Measurements from ENCODE around the gene CD52. TPM values are rescaled to one million over a fixed set of nuclear protein-coding genes. Genes with fewer than 3 reads are reported as not detected.

CD52 gene
- total RNA-seq, 1 experiment from 2014 or later, result not detected

DNA sequence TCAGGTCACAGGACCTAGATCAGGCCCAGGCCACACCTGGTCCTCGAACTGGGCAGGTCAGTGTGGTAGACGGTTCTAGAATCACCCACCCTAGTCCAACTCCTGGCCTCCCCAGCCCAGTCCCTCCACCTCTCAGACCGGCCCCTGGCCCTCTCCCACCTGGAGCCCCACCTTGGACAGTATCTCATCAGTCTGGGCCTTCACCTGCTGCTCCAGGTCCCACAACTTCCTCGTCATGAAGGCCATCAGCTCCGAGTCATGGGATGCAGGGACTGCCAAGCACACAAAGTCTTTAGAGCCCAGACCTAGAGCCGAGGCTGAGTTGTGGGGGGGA is 20.0 kb upstream of the CD52 start:
- ChIA-PET POLR2A (ENCODE audit: low non-redundant PET) (no interaction called here), CTCF (interaction anchor here (0.6 kb wide), 1 partner anchor 10 kb away, joined by 3 read pairs; no protein-coding TSS in a partner anchor)
- Histone ChIP-seq H3K4me1 (ENCODE audit: insufficient read depth, low read length, poor library complexity, severe bottlenecking) (no peaks in the 10 kb centered on the region), H3K9me3 (ENCODE audit: low read depth, low read length, poor library complexity, severe bottlenecking) (no peaks in the 10 kb centered on the region), H3K27me3 (replicated peaks; ENCODE audit: insufficient read depth, low read depth, low read length, poor library complexity) (no peaks in the 10 kb centered on the region), H3K4me3 (ENCODE audit: low read depth, low read length, poor library complexity, severe bottlenecking) (no peak overlapping the region), H3K27ac (ENCODE audit: low read depth, low read length, poor library complexity, severe bottlenecking) (no peak overlapping the region), H3K36me3 (ENCODE audit: insufficient read depth, low read length, poor library complexity, severe bottlenecking) (no peaks in the 10 kb centered on the region)
- no peak for DNase-seq (ENCODE audit: low spot score)
- intact Hi-C loops (cut with micrococcal nuclease; ENCODE audit: unreplicated experiment), result no loop called here
- no peak for TF ChIP-seq EZH2 (IDR thresholded peaks at IDR 0.05; ENCODE audit: borderline replicate concordance, low read depth, low read length, poor library complexity, severe bottlenecking)
- TF ChIP-seq, protein P1, sequence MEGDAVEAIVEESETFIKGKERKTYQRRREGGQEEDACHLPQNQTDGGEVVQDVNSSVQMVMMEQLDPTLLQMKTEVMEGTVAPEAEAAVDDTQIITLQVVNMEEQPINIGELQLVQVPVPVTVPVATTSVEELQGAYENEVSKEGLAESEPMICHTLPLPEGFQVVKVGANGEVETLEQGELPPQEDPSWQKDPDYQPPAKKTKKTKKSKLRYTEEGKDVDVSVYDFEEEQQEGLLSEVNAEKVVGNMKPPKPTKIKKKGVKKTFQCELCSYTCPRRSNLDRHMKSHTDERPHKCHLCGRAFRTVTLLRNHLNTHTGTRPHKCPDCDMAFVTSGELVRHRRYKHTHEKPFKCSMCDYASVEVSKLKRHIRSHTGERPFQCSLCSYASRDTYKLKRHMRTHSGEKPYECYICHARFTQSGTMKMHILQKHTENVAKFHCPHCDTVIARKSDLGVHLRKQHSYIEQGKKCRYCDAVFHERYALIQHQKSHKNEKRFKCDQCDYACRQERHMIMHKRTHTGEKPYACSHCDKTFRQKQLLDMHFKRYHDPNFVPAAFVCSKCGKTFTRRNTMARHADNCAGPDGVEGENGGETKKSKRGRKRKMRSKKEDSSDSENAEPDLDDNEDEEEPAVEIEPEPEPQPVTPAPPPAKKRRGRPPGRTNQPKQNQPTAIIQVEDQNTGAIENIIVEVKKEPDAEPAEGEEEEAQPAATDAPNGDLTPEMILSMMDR (conservative IDR thresholded peaks at IDR 0.05; ENCODE audit: low read depth, low read length), result no peak
- no TSS peak for BruUV-seq (replicated peaks)

- CTCF ChIA-PET, result no interaction called here
Observed at GRCh38 chr1:26300578-26301275, 17.0 kb upstream of the CD52 start.

DNA sequence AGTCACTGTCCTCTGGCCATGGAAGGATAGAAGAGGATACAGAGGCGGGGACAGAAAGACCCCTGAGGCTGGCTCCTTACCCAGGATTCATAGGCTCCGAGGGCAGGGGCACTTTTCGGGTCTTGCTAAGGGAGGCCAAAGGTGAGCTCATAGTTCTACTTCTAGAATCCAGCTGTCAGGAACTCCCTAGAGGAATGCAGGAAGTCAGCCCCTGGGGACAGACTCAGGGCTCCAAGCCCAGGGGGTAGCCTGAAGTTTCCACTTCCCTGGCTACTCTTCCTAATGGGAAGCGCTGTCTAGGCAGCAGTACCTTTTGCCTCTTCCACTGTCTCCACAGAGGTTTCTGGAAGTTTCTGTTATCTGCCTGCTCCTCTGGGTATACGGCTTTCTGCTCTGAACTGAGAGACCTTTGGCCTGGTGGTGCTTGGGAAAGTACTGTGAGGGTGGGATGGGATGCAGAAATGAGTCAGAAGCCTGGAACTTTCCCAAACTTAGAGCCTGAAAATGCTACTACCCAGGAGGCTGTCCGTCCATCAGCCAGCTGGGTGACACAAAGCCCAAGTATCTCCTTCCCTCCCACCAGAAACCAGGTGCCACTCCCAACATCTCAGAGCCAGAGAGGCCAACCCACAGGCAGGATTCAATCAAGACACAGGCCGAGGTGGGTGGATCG is 14.9 kb upstream of the CD52 start:
- Histone ChIP-seq H3K4me3 (ENCODE audit: low read depth, low read length, poor library complexity, severe bottlenecking) (no peak overlapping the region), H3K9me3 (ENCODE audit: low read depth, low read length, poor library complexity, severe bottlenecking) (no peaks in the 10 kb centered on the region), H3K36me3 (ENCODE audit: insufficient read depth, low read length, poor library complexity, severe bottlenecking) (no peaks in the 10 kb centered on the region), H3K27me3 (replicated peaks; ENCODE audit: insufficient read depth, low read depth, low read length, poor library complexity) (no peaks in the 10 kb centered on the region), H3K4me1 (ENCODE audit: insufficient read depth, low read length, poor library complexity, severe bottlenecking) (peaks cover 4% of the 10 kb centered on the region), H3K27ac (ENCODE audit: low read depth, low read length, poor library complexity, severe bottlenecking) (no peak overlapping the region)
- CTCF ChIA-PET, result no interaction called here
- DNase-seq (ENCODE audit: low spot score), result no peak
- POLR2A ChIA-PET (ENCODE audit: low non-redundant PET), result no interaction called here
- TF ChIP-seq, protein P1 (conservative IDR thresholded peaks at IDR 0.05; ENCODE audit: low read depth, low read length), result no peak
- TF ChIP-seq EZH2 (IDR thresholded peaks at IDR 0.05; ENCODE audit: borderline replicate concordance, low read depth, low read length, poor library complexity, severe bottlenecking), result no peak
- intact Hi-C loops (cut with micrococcal nuclease; ENCODE audit: unreplicated experiment), result no loop called here
- BruUV-seq (replicated peaks), result no TSS peak

More at GRCh38 chr1:26300578-26301275, 17.0 kb upstream of the CD52 start:
- Histone ChIP-seq H3K27me3 (replicated peaks; ENCODE audit: insufficient read depth, low read depth, low read length, poor library complexity) (no peaks in the 10 kb centered on the region), H3K4me3 (ENCODE audit: low read depth, low read length, poor library complexity, severe bottlenecking) (no peak overlapping the region), H3K27ac (ENCODE audit: low read depth, low read length, poor library complexity, severe bottlenecking) (no peak overlapping the region), H3K9me3 (ENCODE audit: low read depth, low read length, poor library complexity, severe bottlenecking) (no peaks in the 10 kb centered on the region), H3K4me1 (ENCODE audit: insufficient read depth, low read length, poor library complexity, severe bottlenecking) (no peaks in the 10 kb centered on the region), H3K36me3 (ENCODE audit: insufficient read depth, low read length, poor library complexity, severe bottlenecking) (no peaks in the 10 kb centered on the region)
- no peak for TF ChIP-seq EZH2 (IDR thresholded peaks at IDR 0.05; ENCODE audit: borderline replicate concordance, low read depth, low read length, poor library complexity, severe bottlenecking)
- TF ChIP-seq, protein P1 (conservative IDR thresholded peaks at IDR 0.05; ENCODE audit: low read depth, low read length), result no peak
- no peak for DNase-seq (ENCODE audit: low spot score)
- POLR2A ChIA-PET (ENCODE audit: low non-redundant PET), result no interaction called here
- no TSS peak for BruUV-seq (replicated peaks)
- intact Hi-C loops (cut with micrococcal nuclease; ENCODE audit: unreplicated experiment), result no loop called here

All from A673 (cell line).